ENCODE measurements around the gene LYRM9.

DNA sequence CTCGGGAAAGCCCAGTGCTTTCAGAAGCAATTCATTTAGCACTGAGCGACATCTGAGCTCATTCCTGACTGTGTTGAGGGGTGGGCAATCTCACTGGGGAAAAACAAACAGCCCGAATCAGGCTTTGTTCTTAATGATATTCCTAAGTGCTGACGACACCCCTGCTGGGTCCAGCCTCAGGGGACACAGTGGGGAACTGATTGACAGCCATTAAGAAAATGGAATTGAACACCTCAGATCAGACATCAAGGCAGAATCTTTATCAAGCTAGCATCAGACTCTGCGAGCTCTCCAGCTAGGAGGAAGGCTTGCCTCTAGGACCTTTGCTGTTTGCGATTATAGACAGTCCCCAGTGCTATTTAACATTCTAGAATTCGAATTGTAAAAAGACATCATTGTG lies 22.5 kb upstream of the LYRM9 start:
- TF ChIP-seq, protein P1, sequence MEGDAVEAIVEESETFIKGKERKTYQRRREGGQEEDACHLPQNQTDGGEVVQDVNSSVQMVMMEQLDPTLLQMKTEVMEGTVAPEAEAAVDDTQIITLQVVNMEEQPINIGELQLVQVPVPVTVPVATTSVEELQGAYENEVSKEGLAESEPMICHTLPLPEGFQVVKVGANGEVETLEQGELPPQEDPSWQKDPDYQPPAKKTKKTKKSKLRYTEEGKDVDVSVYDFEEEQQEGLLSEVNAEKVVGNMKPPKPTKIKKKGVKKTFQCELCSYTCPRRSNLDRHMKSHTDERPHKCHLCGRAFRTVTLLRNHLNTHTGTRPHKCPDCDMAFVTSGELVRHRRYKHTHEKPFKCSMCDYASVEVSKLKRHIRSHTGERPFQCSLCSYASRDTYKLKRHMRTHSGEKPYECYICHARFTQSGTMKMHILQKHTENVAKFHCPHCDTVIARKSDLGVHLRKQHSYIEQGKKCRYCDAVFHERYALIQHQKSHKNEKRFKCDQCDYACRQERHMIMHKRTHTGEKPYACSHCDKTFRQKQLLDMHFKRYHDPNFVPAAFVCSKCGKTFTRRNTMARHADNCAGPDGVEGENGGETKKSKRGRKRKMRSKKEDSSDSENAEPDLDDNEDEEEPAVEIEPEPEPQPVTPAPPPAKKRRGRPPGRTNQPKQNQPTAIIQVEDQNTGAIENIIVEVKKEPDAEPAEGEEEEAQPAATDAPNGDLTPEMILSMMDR (IDR thresholded peaks at IDR 0.05): no peak
- TF ChIP-seq POLR2AphosphoS5 (IDR thresholded peaks at IDR 0.05): no peak

All from sigmoid colon (tissue), 4 donors.